ENCODE results near the gene RNF126.
A peak's percentile ranks its signal among the peaks of the same experiment; 100 is the strongest.

RNF126 gene

GRCh38 chr19:662207-662961 lies 630 bp downstream of the RNF126 start:
- peak; percentile 34 for DNase-seq (ENCODE audit: low read depth)

- DNase-seq (ENCODE audit: low read depth), result no peak
These were observed 1.4 kb downstream of the RNF126 start for GRCh38 chr19:661427-662196.

DNA sequence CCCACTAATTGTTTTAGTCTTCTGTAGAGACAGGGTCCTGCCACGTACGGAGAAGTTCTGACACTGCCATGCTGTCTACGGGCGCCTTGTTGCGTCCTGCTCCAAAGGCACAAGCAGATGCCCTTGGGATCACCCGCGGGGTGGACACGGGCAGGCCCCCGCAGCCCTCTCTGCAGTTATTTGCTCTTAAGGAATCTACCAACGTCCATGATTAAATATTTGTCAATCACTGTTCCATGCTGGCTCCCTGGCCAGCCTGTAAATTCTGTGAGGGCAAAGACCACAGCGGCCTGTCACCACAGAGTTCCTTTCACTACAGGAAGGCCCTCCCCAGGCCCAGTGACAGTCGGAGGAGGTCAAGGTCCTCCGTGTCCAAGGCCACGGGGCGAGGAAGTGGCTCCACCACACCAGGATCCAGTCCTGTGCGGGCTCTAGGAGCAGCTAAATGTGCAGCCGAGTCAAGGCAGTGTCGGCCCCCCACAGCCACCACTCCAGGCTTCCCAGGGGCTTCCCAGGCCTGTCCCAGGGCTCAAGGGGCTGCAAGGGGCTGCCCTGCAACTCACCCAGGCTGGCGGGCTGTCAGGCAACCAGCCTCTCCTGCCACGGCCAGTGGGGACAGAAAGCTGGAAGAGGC lies 2.1 kb downstream of the RNF126 start:
- DNase-seq (ENCODE audit: low read depth), result no peak

GRCh38 chr19:658916-659839 lies 3.8 kb downstream of the RNF126 start:
- no peak for DNase-seq (ENCODE audit: low read depth)

- DNase-seq (ENCODE audit: low read depth), result no peak
These were observed 4.8 kb downstream of the RNF126 start for GRCh38 chr19:658059-658839.

- DNase-seq (ENCODE audit: low read depth), result no peak
These were observed 5.4 kb downstream of the RNF126 start for GRCh38 chr19:657611-658010.

DNA sequence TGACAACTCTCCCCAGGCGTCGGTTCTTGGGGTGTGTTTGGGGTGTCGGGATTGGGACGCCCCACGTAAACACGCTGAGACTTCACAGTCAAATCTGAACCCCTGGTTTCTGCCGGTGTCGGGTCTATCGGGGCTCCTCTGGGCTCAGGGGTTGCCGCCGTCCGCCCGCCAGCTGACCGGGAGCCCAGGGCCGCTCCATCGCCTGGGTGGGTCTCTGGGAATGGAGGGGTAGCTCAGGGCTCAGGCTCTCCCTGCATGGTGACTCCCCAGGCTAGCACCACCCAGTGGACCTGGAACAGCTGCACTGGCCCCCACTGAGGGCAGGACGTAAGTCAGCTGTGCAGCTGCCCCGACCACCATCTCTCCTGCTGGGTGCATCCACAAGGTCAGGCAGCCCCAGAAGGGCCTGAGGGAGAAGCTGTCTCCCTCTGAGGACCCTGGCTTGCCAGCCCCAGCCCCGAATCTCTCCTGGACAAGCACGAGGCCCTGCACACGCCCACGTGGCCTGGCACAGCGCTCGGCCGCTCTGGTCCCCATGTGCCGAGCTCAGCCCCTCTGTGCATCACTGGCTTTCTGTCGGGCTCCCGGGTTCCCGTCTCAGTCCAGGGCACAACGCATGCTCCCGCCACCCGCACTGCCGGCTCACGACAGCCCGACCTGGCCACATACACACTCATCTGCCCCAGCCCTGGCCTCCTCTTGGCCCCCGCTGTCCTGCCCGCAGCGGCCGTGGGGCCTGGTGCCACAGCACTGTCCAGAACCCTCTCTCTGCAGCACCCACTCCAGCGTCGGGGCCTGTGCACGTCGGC lies 6.1 kb downstream of the RNF126 start:
- no peak for DNase-seq (ENCODE audit: low read depth)

- DNase-seq (ENCODE audit: low read depth), result no peak
These were observed 7.3 kb downstream of the RNF126 start for GRCh38 chr19:655691-656090.

DNA sequence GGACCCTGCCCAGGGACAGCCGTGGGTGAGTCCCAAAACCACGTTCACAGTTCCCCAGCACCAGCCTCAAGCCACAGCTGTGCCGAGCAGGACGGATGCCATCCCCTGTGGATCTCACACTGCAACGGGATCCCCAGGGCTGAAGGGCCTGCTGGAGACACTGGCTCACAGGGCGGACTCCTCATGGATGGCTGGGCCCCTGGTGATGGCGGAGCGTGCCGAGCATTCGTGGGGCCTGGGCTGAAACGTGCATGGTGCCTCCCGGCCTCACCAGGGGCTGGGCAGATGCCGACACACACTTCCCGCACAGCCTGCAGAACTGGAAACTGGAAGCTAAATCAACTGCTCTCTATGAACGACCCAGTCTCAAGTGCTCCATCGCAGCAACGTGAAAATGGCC lies 9.6 kb downstream of the RNF126 start:
- DNase-seq (ENCODE audit: low read depth), result no peak

GRCh38 chr19:652467-653389 lies 10.3 kb downstream of the RNF126 start:
- no peak for DNase-seq (ENCODE audit: low read depth)

GRCh38 chr19:651991-652390 lies 11.0 kb downstream of the RNF126 start:
- no peak for DNase-seq (ENCODE audit: low read depth)

DNA sequence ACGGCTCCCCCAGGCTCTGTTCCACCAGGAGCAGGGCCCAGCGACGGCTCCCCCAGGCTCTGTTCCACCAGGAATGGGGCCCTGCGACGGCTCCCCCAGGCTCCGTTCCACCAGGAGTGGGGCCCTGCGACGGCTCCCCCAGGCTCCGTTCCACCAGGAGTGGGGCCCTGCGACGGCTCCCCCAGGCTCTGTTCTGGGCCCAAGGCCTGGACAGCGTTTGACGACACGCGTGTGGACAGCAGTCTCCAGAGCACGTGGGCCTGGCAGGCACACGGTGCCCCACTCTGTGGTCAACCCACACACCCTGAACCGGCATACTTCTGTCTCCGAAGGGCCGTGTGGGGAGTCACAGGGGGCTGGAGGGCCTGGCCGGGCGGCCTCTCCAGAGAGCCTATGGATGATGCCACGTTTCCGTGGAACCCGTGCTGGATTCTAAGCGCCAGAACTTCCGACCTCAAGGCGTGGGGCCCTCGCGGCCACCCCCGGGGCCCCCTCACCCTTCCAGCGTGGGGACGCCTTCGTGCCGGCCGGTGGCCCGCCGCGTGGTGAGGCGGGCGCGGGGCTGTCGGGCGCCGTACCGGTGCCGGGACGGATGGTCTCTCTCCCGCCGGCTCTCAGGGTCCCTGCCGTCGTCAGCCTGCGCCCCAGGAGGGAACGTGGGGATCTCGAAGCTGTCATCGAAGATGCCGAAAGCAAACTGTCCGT lies 11.7 kb downstream of the RNF126 start:
- DNase-seq (ENCODE audit: low read depth), result no peak

DNA sequence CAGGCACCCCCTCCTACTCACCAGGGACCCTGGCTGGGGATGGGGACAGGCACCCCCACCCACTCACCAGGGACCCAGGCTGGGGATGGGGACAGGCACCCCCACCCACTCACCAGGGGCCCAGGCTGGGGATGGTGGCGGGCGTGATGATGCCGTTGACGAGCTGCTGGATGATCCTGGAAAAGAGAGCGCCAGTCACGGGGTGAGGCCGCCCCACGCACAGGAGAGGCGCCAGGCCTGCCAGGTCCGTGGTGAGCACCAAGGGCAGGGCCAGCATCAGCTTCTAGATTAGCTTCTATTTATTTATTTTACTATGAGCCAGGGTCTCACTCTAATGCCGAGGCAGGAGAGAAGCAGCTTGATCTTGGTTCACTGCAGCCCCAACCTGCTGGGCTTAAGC lies 12.9 kb downstream of the RNF126 start:
- no peak for DNase-seq (ENCODE audit: low read depth)

- DNase-seq (ENCODE audit: low read depth), result no peak
These were observed 13.9 kb downstream of the RNF126 start for GRCh38 chr19:648904-649801.

GRCh38 chr19:648305-648704 lies 14.7 kb downstream of the RNF126 start:
- DNase-seq (ENCODE audit: low read depth), result no peak

DNA sequence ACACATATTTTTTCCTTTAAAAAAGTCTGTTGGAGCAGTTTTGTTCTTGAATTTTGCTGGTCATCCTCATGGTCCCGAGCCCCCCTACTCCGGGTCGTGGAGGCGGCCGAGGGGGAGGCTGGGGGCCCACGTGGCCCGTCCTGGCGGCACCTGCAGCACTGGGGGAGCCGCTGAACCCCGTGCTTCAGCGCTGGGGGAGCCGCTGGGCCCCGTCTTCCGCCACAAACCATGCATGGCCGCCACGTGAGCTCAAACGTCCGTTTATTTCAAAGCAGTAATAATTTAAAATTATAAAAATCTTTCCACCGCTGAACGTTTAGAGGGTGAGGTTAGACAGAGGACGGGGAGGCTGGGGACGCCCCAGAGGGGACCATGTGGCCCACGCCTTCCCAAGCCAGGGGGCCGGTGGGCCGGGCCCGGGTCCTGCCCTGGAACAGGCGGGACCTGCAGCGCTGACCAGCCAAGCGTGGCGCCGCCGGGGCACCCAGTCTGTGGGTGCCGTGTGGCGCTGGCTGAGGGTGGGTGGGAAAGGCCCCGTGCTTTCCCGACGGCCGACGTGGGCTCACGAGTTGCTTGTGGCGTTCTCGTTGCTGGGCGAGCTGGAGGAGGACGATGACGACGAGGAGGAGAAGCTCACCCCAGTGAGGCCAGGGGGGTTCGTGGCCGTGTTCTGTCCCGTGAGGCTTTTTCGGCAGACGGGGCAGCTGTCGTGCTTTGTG lies 15.3 kb downstream of the RNF126 start:
- no peak for DNase-seq (ENCODE audit: low read depth)
